Stimulated activated naive CD8-positive, alpha-beta T cell treated with anti-CD3 and anti-CD28 coated beads, Interleukin-15, Interleukin-2, amounts not matched to agents 100 U/mL and 50 U/mL, for 24 hours (primary cell): ENCODE data around the gene FAM200B.

Source experiments
- ATAC-seq: fragments of 150-1000 bp; cut with Tn5 transposase; one replicate; pipeline ENCODE4 v1.10.0; 2021
- DNase-seq: peaks from one replicate; pipeline ENCODE4 v3.0.0; 2021

FAM200B gene

DNA sequence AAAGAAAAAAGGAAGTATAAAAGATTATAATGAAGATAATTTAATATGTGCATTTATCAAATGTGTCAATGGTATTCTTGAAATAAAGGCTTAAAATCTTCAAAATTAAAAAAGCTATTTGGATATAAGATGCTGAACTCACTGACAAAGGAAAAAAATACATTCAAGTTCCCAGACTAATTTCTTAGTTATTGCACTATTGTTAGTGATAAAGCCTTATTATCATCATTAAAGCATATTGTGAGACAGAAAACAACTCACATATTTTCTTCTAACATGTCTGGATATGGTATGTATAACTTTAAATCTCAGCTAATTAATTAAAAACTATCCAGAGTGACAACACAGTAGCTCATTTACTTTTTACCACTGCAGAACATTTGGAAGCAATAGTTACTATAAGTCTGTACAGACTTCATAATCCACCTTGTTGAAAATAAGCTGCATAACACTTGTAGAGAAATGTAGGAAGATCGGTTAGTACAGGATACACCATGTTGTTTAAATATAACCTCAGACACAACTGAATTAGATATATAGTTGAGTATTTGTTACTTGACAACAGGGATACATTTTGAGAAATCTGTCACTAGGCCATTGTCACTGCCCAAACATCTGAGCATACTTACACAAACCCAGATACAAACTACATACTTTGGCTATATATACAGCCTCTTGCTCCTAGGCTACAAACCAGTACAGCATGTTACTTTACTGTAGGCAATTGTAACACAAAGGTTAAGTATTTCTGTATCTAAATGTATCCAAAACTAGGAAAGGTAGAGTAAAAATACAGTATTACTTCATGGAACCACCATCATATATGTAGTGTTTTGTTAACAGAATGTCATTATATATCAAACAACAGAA, 12.8 kb upstream of the FAM200B start:
- ATAC-seq, result no peak
- no peak for DNase-seq

DNA sequence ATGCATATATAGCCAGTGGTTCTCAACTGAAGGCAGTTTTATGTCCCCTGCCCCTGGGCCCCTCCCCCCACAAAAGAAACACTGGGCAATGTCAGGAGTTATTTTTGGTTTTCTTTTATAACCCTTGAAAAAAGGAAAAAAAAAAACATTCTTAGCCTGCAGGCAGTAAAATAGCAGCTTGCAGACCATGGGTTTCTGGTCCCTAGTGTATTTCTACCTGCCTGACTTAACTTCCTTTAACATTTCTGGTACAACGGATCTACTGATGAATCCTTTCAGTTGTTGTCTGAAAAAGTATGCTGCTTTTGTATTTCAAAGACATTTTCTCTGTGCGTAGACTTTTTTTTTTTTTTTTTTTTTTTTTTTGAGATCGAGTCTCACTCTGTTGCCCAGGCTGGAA, 11.1 kb upstream of the FAM200B start:
- DNase-seq, result no peak

DNA sequence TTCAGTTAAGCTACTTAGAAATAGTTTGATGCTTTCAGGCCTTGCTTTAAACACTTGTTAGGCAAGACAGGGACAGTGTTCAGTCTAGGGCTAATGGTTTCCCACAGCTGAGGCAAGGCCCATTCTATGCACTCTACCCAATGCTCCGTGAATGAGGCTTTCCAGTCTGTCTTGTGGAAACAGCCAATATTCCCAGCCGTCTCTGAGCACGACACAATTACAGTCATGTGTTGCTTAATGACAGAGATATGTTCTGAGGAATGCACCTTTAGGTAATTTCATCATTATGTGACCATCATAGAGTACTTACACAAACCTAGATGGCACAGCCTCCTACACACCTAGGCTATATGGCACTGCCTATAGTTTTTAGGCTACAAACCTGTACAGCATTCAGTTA, 9.5 kb upstream of the FAM200B start:
- no peak for DNase-seq

More for the DNA sequence above, 11.1 kb upstream of the FAM200B start:
- ATAC-seq, result no peak

DNA sequence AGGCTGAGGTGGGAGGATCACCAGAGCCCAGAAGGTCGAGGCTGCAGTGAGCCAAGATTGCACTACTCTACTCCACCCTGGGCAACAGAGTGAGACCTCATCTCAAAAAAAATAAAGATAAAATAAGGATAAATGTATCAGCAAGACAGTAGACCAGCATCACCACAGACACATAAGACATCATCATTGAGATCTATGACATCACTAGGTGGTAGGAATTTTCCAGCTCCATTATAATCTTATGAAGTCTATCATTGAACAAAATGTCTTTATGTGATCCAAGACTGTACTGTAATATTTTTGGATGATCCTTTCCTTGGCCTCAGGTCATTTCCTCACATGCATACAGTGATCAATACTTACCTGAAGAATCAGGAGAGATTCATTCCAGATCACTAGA, 8.3 kb upstream of the FAM200B start:
- DNase-seq (no peak), ATAC-seq (no peak)

More for the DNA sequence above, 9.5 kb upstream of the FAM200B start:
- ATAC-seq, result no peak

DNA sequence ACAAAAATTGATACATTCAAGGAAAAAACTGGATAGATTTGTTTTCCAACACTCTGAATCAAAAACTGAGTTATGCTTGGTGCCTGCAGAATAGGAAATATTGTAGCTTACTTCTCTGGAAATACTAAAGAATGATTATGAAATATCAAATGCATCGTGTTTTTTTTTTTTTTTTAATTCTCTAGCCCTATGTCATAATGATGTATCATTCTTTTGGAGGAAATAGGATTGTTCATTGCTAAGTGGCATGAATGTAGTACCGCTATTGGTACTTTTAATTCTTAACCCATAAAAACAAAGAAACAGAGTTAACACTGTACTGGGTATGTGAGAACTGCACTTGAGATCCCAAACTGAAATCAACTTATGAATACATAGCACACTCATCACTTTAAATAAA, 7.6 kb upstream of the FAM200B start:
- DNase-seq (no peak), ATAC-seq (no peak)

DNA sequence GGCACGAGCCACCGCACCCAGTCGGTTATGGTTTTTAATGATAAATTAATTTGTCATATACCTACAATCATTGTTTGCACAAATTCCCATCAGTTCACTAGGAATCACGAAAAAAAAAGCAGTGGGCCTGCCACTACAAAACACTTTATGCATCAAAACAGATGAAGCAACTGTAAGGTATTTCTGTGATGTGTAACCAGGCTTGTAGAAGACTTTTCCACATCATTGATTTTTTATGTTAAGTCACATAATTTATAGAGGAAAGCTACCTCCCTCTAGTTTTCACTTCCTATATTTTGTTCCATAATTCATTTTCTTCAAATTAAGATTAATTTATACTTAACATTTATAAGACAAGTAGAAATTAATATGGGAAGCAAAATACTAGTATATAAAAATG, 6.7 kb upstream of the FAM200B start:
- ATAC-seq (no peak), DNase-seq (no peak)

DNA sequence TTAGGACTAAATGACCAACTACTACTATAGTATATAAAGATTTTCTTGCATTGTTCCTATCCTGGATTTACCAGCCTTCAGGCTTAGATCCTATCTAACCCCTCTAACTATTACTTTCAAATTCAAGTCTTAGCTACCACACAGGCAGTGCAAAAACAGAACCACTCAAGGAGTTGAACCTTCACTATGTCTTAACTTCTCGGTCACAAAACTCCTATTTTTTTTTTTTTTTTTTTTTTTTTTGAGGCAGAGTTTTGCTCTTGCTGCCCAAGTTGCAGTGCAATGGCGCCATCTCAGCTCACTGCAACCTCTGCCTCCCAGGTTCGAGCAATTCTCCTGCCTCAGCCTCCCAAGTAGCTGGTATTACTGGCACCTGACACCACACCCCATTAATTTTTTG, 6.3 kb upstream of the FAM200B start:
- ATAC-seq, result no peak
- DNase-seq, result no peak

DNA sequence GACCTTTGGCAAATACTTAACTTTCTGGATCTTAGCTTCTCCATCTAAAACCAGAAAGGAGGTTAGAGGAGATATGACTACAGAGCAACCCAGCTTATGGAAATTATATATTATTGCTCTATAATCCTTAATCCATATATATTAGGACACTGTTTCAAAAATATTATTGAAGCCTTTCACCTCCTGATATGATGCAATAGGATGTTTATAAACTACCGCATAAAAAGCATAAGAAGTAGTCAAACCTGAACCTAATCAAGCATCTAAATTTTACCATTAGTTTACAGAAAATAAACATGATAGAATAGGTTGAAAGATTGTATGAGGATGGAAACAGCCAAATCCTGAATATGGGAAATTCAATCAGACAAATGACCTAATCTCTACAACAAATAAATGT, 5.6 kb upstream of the FAM200B start:
- DNase-seq (no peak), ATAC-seq (no peak)

DNA sequence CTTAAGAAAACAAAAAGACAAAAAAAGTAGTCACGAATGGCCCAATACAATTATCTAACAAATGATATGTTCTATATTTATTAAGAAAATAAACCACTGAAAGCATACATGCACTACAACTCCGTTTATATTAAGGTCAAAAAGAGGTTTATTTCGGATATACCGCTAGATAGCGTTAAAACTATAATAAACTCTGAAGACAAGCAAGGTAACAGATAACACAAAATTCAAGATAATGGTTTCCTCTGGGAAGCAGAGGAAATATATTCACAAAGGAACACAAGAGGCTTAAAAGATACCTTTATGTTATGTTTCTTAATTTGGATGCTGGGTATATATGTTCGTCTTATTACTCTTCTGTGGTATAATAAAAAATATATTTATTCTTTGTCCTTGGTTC, 4.7 kb upstream of the FAM200B start:
- no peak for ATAC-seq
- no peak for DNase-seq

DNA sequence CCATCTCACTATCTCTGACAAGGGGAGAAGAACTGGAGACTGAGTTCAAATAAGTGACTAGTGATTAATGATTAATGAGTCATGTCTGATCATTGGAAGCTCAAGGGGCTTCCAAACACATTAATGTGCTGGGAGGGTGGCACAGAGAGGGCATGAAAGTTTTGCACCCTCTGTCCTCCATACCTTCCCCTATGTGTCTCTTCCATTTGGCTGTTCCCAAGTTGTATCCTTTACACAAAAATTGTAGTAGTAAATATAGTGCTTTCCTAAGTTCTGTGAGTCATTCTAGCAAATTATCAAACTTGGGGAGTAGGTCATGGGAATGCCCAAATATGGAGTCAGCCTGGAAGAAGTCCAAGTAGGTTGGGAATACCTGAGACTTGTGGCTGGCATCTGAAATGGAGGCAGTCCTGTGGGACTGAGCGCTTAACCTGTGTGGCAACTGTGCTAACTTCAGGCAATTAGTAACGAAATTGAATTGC, 4.1 kb upstream of the FAM200B start:
- DNase-seq (no peak), ATAC-seq (no peak)

DNA sequence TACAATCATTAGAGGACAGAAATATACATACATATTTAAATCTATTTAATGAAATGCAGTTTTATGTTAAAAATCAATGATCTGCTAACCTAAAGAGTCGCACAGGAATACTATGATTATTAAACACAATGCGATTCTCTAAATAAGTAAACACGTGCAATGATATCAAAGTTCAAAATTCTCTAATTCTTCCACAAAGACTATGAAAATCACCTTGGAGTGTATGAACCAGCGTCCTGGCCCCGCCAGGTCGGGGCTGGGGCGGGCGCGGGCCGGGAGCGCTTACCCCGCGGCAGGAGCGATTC, 608 bp upstream of the FAM200B start:
- ATAC-seq (no peak), DNase-seq (no peak)

DNA sequence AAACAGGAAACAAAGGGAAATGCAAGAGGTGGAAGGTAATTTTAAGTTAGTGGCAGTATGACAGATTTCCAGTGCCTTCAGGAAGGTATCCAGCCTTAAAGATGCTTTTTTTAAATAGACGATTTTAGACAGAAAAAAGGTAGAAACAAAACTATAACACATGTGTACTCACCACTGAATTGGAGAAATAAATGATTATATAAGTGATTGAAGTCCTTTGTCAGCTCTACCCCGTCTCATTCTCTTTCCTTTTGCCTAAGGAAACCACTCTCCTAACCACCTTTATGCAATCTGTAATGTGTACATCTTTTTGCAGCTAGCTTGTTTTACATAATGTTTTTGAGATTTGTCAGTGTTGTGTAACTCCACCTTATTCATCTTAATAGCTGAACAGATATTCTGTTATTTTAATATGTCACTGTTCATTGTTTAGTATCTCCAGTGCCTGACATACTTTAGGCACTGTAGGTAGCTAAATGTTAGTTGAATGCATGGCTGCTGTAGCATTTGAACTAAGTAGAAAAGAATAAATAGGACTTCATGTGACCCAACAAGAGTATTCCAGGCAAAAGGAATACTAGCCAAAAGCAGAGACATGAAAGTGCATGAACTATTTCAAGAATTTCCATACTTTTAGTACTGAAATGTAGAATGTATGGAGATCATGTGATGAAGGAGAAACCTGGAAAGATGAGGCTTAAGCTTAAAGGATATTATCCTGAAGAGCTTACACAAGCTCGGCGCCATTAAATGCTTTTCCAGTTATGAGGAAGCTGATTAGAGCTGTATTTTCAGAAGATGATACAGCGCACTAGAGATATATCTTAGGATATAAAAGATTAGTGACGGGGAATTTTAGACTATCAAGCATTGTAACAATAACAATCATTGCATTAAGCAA, 865 bp downstream of the FAM200B start:
- DNase-seq (no peak), ATAC-seq (no peak)

DNA sequence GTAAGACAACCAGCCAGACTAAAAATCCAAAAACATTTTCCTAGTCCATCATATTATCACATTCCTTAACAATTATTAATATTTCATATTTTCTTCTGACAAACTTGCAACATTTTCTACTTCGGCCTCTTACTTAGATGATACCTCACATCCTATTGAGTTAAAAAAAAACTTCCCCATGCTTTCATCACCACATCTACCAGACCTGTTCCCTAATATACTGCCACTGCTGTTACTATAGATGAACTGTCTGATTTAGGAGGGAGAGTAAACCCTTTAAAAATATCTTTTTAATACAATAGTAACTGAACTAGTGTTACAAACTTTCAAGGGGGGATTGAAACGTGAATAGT, 1.5 kb downstream of the FAM200B start:
- no peak for ATAC-seq

DNA sequence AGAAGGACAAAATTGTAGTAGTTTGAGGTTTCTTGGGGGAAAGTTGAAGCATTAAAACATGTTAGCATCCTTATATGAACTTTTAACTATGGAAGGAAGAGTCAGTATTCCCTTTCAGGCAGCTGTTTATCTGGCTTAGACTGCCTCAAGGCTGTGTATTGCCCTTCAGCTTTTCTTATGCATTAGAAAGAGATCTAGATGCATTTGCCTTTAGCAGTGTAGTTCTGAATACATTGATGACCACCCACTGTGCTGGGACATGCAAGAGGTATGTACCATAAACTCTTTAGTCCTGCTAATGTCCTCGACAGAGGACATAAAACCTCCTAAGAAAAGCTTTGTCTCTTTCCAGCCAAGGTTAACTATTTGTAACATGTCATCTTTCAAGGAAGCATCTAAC, 2.9 kb downstream of the FAM200B start:
- no peak for DNase-seq
- no peak for ATAC-seq

More for the DNA sequence above, 1.5 kb downstream of the FAM200B start:
- DNase-seq, result no peak

DNA sequence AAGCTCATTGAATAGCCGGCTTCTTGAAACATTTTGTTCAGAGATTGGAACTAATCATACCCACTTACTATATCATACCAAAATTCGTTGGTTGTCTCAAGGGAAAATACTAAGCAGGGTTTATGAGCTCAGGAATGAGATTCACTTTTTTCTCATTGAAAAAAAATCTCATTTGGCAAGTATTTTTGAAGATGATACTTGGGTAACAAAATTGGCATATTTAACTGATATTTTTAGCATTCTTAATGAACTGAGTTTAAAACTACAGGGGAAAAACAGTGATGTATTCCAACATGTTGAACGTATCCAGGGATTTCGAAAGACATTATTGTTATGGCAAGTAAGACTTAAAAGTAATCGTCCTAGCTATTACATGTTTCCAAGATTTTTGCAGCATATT, 6.4 kb downstream of the FAM200B start:
- no peak for DNase-seq
- ATAC-seq, result no peak

DNA sequence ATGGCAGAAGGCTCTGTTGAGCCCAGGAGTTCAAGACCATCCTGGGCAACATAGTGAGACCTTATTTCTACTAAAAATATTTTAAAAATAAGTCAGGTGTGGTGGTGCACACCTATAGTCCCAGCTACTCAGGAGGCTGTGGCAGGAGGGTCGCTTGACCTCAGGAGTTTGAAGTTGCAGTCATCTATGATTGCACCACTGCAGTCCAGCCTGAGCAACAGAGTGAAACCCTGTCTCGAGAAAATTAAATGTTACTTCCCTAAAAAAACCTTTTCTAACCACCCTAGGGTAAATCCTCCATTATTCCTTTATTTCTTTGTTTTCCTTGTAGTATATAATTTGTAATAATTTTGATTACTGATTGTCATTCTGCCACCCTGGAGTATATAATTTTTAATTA, 7.9 kb downstream of the FAM200B start:
- DNase-seq, result no peak
- ATAC-seq, result no peak

DNA sequence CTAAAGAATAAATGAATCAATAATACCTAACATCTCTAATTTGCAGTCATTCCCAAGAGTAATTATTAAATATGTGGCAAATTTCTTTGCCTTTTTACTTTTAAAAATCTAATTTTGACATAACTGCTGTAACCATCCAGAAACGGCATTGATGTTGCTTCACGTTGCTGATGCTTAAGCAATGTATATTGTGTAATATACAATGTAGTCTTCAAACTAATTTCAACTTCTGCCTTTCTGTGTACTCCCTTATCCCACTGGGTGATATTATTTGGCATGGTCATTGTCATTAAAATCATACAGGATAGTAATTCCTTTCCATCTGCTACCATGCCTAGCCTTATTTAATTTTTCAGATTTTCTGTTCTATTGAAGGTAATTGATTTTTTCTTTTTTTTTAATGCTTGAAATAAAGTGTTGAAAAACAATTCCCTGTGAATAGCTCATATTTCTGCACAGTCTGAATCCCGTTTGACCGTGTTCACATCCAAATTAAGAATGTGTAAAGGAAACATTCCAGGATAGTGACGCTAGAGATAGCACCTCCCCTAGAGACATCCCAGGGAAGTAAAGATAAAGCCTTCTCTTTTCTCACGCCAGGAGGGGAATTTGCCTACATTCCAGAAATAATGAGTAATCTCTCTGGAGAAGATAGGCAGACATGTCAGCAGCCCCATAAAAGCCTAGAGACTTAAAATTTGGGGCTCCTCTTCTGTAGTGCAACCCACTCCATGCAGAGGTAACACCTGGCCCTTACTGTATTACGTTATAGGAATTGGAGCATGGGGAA, 8.6 kb downstream of the FAM200B start:
- ATAC-seq (no peak), DNase-seq (no peak)

DNA sequence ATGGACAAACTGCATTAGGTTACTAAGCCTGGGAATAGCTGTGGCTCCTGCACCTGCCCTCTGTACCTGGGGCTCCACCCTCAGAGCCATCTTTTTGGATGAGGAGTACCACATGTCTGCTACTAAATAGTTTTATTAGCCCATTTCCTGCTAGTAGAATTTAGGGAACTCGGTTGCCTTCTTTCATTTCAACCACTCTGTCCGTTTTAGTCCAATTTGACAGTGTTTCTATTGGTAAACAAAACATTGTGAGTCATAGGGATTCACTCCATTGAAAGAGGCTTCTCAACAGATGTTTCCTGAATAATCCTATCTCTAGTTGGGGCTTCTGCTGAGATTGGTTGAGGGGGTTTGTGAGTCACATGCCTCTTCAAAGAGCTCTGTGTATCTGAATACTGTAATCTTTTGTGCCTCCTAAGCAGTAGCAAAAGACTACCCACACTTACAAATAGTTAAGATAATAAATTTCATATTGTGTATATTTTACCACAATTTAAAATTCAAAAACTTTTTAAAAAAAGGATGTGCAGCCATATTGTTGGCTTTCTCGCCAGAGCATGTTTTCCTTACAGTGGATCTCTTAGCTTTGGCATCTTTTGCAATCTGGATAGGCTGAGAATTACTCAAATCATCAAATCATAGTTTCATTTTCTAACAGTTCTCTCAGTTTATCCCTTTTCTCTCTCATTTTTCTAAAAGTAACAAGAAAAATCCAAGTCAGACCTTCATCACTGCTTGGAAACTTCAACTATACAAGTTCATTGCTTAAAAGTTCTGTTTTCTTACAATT, 9.9 kb downstream of the FAM200B start:
- ATAC-seq (no peak), DNase-seq (no peak)

DNA sequence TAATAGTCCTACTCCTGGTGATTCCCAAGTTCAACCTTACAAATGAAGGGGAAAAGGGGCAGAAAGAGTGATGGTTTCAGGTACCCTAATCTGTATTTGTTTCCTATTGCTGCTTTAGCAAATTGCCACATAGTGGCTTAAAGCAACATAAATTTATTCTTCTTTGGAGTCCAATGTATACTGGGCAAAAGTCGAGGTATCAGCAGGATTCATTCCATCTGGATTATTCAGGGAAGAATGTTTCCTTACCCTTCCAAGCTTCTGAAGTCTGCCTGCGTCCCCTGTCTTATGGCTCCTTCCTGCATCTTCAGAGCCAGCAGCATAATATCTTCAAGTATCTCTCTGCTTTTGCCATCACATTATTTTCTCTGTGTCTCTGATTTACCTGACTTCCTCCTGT, 11.0 kb downstream of the FAM200B start:
- DNase-seq (no peak), ATAC-seq (no peak)

DNA sequence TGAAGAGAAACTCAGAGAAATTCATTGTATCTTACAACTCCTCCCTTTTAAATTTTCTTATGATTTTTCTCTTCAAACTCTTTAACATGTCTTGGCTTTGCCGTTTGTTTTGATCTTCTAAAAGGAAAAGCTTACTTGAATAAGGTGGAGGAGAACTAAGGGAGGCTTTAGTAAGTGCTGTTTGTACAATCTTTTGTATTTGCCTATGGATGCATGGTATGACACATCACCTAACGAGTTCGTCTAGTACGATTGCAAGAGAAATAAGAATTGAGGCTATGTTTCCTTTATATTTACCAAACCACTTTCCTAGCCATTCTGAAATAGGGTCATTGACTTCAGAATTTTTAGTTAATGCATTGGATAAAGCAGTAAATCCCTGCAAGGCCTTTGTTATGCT, 12.8 kb downstream of the FAM200B start:
- ATAC-seq, result no peak

DNA sequence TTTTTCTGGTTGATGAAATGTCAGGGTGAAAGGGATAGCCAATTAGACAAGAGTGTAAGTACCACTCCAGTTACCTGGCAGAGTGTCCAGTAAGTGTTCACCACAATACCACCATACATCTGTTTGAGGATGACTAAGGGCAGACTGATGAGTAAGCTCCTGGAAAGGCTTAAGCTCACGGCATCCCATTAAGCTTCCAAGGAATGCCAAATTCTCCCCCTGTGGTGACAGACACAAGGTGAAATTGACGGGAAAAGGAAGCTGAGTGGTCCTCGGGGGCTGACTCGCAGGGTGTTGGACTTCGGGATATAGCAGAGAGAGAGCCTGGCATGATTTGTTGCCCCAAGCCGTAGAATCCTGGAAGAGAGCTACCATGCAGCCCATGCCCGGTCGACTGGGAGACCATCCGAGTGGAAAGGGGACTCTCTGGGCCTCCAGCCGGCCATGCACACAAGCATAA, 13.6 kb downstream of the FAM200B start:
- DNase-seq, result no peak
- no peak for ATAC-seq

More for the DNA sequence above, 12.8 kb downstream of the FAM200B start:
- DNase-seq, result no peak

DNA sequence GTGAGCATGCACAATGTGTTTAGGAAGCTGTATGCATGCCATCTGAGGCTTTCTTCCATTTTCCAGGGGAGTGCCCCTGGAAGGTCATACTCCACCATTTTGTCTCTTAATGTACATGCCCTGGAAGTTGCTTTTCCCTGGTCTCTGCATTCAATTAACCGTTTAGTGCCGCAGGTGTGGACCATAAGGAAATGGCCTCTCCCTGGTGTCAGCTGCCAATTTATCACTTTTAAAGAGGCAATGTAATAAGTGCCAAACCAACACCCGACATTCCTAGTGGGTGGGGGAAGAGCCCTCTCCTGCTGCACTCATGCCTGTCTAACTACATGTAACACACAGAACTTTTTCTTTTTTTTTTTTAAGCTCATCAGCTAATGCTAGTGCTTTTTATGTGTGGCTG, 14.1 kb downstream of the FAM200B start:
- no peak for DNase-seq
- ATAC-seq, result no peak
